HG03521 (cell line): ENCODE data around the gene CACNA1C.

Experiments
- ATAC-seq: cut with Tn5 transposase; IDR thresholded peaks from one replicate; pipeline ENCODE4 v1.9.1; 2021; ENCODE audit warnings: mild to moderate bottlenecking, moderate library complexity; ENCODE audit not compliant: unreplicated experiment

CACNA1C gene

DNA sequence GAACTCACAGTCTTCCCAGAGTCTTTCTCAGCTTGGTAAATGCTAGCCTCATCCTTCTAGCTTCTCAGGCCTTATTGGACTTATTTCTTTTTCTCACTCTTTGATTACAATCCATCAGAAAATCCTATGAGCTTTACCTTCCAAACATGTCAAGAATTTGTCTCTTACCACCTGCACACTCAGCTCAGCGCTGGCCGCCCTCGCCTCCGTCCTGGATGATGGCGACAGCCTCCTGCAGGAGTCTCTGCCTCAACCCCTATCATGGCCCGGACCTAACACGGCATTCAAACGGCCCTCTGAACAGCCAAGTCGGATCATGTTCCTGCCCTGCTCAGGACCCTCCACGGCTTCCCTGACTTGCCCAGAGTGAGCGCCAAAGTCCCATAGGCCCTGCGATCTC, 408.9 kb downstream of the CACNA1C start:
- ATAC-seq: no peak

DNA sequence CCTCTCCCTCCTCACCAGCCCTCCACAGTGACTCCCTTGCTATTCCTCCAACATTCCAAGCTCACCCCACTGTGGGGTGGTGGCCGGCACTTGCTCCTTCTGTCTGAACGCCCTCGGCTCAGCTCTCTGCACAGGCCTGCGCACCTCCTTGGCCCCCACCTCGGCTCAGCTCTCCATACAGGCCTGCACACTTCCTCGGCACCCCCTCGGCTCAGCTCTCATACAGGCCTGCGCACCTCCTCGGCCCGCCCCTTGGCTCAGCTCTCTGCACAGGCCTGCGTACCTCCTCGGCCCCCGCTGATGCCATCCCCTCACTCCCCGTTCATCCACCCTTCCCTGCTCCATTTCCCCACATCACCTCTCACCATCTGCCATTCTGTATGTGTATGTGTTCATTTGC, 409.3 kb downstream of the CACNA1C start:
- no peak for ATAC-seq

DNA sequence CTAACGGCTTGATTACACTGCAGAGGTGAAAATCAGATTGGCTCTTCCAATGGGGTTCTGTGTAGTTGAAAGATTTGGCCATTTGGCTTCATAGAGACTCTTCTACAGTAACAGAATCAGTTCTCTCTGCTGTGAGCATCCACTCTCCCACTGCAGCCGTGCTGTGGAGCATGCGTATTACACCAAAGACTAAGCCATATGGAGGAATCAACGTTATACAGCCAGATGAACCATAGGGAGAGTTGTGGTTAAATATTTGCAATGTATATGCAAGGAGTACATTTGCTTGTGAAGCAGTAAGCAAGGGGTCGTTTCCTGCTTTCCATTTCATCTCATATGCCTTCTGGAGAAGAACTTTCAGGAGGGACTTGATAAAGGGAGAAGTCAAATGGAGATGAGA, 410.9 kb downstream of the CACNA1C start:
- no peak for ATAC-seq

DNA sequence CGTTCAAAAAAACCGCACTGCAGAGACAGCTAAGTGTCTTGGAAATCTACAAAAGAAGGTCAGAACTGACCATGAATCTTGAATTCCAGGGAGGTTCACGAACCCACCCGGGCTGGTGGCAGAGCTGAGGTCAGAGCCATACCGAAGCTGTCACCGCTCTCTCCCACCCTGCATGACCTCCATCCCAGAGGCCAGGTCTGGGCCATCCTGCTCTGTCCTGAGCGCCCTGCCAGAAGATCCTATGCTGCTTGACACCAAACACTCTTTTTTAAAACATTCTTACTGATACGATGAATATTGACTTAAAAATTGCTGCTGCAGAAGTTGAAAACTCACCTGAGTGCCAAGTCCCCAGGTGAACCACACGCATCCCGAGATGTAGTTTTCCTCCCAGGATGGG, 412.9 kb downstream of the CACNA1C start:
- no peak for ATAC-seq

DNA sequence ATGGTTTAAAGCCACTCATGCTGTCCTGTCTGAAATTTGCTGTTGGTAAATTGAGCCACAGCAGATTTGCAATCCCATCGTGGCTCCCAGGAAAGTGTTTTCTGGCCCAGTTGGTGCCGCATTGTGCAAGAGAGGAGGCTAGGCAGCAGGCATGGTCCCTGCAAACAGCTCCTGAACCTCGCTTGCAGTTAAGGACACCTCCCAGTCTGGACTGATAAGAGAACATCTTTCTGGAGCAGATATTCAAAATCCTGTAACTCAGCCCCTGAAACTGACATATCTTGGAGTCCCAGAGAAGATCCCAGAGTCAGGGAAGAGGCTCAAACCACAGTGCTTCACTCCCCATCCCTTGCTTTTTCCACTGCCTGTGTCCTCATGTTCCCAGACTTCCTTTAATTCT, 413.4 kb downstream of the CACNA1C start:
- ATAC-seq: no peak

DNA sequence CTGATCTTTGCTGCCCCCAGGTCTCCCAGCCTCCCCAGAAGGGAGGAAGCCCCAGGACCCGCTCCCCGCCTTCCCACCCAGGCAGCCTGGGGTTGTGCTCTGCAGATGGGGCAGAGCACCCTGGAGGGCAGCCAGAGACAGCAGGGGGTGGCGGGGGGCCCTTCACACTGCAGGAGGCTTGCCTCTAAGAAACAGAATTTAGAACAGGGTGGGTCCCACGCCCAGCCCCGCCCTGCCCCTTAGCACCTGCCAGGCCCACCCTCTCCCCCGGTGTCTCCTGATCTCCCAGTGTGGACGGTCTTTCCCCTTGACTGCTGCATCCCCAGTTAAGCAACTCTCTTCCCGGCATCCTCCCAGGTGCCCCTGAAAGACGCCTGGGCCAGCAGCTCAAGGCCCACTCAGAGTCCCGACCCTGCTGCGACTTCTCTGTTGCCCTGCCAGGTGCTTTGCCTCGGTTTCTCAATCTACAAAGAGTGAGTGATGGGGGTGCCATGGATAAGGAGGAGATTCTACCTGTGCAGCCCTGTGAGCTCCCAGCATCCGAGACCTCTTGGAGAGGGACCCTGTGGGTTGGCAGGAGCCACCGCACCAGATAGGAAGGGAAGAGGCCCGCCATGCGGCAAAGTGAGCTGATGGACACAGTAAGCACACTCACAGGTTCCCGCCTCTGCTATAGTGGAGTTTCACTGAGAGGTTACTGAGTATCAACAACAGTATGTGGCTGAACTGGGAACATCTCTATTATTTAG, 414.8 kb downstream of the CACNA1C start:
- no peak for ATAC-seq

DNA sequence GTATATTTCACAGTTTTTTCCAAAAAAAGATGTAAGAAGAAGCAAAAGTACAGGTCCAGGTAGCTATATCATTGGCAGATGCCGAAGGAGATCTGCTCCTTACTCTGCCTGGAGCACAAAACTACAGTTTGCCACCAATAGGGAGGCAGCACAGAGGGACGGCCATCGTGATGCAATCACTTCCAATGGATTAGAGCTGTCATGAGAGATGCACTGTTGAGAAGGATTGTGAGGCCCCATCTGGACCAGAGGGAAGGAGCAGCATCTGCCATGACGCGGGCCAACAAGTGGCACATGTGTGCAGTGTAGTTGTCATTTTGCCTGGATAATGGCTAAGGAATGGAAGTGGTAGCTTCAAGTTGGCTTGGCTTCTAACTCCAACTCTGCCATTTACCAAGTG, 423.2 kb downstream of the CACNA1C start:
- no peak for ATAC-seq

DNA sequence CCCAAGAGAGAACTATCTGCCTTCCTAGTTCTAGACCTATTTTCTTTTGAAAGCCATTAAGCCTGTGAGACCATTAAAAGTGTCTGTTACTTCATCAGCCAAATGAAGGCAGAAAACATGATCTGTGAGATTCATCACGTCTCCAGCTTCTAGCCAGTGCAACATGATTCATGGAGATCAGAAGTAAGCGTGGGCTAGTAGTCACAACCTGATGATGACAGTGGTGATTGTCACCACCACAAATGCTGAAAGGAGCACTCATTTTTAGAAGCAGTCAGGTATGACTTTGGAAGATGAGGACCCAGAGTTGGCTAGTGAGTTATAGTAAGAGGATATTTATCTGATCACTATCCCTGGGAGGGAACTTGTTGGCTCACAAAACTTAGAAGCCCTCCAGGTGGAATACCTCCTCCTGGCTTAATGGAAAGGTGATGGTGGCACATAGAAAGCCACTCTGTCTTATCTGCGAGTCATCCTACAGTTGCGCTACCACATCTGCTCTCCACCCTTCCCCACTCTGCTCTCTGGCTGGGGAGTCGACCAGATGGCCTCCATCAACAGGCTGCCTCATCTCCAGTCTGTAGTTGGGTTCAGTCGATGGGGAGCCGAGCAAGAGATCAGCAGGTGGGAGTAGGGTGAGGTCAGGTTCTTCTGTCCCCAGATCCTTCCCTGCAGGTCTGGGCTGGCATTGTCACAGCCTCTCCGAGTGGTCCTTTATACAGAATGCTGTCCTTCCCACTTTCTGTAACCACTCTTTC, 424.4 kb downstream of the CACNA1C start:
- no peak for ATAC-seq

DNA sequence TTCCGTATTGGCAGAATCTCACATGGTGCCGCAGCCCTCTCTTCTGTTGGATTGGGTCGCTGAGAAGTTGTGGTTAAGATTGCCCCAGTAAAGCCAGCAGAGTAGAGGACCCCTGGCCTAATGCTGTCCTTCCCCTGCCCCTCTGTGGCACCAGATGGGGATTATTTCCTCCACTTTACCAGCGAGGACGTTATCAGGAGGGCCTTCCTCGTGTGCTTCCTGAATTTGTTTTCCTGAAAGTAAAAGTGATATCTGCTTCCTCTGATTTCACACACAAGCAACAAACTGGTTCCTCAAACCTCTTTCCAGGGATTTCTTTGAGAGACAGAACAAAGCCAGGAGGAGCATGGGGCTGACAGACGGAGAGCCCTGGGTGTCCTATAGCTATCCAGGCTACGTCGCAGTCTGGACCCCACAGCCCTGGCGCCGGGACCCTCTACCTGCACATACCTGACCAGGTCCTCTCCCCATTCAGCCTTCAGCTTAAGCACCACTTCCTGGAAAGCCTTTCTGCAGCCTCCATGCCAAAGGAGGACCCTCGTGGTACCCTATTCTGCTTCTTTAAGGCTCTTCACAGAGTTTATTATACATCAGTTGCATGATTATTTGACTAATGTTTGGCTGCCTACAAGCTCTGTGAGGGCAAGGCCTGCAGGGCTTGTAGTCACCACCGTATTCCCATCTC, 427.2 kb downstream of the CACNA1C start:
- no peak for ATAC-seq

DNA sequence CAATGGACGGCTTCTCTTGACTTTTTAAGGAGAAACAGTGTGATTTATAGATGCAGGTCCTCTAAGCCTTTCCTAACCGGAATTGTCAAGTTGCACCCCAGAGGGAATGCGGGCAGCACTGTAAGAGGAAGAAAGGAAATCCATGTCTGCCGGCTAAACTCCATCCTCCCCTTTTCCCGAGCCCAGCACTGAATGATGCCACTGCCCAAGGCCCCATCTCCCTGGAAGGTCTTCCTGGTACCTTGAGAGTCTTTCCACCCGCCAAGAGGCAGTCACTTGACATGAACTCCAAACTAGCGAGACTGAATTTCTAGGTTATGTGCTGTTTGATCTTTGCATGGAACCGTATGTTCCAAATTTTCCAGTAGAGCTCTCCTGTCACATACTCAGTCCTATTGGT, 428.6 kb downstream of the CACNA1C start:
- ATAC-seq: no peak

DNA sequence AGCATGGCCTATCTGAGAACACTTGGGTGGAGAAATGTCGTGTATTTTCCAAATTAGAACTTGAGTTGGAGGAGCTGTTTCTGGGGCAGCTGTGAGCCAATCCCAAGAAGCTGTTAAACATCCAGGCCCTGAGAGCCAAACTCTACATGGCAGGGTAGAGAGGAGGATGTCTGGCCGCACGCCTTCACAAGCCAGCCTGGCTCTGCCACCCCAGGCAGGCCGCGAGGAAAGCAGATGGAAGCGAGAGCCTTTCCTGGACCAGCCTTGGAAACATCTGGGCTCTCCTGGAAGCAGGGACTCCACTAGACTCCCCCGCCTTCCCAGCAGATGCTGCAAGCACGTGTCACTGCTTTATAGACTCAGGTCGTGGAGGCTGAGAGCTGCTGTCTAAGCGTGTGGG, 429.2 kb downstream of the CACNA1C start:
- no peak for ATAC-seq

DNA sequence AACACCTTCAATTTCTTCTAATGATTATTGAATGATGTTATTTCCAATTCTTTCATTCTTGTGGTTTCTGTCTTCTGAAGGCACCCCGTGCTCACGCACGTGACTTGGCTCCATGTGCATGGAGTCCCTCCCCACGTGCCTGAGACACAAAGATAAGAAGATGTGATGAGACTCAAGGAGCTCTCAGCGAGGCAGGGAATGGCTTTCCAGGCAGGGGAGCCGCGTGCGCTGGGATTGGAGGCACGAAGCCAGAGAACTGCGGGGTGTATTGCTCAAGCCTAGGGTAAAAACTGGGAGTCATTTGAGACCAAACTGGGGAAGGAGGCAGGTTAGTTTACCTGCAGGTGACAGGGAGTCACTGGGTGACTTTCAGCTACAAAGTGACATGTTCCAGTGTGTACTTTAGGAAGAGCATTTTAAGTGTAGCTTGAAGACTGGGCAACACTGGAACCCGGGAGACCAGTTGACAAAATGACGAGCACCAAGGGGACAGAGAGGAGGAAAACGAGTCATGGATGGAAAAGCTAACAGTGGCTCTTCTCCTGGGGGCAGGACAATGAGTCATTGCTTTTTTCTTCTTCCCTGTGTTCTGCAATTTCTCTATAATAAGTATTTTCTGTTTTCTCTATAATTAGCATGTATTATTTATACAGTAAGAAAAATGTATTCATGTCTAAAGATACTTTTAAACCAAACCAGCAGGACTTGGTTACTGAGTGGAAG, 430.3 kb downstream of the CACNA1C start:
- no peak for ATAC-seq

DNA sequence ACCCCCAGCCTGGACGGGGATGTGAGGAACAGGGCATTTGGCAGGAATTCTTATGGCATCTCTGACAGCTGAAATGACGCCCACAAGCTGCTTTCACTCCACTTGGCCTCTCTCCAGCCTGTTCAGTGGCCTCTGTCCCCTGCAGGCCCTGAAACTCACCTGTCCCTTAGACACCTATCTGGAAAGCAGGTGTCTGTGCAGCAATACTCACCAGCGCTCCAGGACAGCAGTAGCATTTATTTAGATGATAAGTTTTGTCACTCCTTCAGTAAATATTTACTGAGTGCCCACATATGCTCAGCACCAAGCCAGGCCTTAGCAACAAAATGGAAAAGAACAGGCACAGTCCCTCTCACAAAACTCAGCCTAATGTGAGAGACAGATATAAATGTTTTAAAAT, 430.9 kb downstream of the CACNA1C start:
- no peak for ATAC-seq

DNA sequence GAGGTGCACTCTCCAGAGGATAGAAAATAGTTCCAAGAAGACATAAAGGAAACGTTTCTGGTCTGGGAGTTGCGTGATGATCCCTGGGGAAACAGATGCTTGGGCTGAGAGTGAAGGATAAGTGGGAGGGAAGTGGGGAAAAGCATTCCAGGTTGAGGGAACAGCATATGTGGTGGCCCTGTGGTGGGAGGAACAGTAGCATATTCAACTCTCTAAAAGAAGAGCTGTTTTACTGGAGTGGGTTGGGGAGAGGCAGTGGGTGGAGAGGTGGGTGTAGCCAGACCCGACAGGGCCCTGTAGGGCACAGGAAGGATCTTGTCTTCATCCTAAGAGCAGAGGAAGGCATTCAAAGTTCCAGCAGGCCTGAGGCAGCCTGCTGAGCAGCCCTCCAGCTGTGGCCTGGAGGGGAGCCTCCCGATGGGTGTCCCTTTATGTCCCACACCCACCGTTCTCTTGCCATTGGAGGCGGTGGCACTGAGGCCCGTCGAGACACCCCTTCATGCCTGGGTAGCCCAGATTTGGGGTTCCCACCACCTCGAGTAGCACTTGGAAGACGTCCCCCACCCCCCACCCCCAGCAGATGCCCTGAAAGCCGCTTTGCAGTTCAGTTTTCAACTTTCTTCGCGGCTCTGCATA, 431.5 kb downstream of the CACNA1C start:
- ATAC-seq: no peak

DNA sequence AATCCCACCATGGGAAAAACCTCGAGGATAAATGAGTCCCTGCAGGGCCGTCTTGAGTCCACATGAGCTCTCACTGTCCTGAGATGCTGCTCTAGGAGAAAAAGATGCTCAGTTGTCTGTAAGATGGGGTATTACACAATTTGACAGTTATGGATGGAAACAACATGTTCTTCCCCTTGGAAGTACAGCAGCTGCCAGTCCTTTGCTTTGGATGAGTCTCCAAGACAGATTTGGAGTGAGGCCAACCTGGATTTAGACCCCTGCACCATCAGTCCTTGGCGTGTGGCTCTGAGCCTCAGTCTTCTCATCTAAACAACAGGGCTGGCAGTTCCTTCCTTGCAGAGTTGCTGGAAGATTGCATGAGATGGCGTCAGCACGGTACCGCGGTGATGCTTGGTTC, 432.9 kb downstream of the CACNA1C start:
- no peak for ATAC-seq

DNA sequence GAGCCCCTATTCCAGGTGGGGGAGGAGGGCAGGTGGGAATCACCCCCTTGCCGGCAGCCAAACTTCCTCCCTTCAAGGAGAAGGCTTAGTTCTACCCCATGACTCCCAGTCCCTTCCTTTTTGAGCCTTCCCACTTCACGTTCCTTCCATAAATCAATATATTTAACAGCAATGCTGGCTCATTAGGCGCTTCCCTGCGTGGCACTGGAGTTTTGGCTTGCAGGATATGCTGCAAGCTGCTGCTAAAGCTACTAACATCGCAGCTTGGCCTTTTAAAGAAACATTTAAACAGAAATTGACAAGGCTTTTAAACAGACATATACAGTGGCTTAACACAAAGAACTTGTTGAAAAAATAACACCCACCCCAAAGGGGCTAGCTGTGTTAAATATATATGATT, 434.0 kb downstream of the CACNA1C start:
- no peak for ATAC-seq

DNA sequence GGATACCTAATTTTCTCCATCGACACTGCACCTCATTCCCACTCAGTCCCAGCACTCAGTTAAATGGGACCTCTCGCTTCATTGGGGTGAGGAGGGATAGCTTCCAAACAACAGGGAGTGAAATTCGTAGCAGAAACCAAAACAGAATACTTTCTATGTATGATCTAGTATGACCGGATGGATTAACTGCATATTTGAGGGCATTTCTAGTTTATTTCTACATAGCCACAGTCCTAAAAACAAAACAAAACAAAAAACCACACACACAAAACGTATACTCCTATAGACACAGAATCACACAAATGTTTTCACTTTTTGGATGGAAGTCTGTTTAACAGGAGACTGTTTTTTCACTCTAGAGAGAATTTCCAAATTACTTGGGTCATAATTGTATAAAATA, 434.5 kb downstream of the CACNA1C start:
- no peak for ATAC-seq

DNA sequence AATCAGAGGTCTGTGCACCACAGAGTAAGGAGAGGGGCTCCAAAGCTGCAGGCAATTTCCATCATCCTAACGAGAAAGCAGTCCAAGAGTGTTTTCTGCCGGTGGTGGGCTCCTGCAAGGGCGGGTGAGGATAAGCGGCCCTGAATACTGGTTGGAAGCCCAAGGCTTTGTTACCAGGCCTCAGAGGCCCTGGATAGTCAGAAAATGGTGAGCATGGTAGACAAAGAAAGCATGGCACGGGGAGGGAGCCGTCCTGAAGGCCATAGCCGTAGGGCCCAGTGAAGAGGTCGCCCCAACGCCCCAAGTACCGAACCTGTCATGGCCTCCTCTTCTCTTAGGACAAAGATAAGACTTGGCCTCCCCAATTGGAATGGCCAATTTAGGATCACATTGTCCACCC, 435.3 kb downstream of the CACNA1C start:
- ATAC-seq: no peak

DNA sequence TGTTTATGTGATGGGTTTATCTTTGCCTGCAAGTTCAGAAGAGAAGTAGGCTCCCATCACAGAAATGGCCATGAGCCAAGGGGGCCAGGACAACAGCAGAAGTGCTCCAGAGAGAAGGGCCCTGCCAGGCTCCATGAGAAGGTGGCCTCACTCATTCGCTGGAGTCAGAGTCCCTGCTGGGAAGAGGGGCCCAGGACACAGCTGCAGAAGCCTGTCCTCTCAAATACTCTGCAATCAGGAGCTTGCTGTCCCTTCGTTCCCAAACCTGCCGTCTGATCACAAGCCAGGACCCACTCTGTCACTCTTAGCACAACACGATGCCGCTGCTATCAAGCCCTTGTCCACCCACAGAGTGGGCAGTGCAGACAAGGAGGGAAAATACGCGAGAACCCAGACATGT, 435.8 kb downstream of the CACNA1C start:
- ATAC-seq: no peak

DNA sequence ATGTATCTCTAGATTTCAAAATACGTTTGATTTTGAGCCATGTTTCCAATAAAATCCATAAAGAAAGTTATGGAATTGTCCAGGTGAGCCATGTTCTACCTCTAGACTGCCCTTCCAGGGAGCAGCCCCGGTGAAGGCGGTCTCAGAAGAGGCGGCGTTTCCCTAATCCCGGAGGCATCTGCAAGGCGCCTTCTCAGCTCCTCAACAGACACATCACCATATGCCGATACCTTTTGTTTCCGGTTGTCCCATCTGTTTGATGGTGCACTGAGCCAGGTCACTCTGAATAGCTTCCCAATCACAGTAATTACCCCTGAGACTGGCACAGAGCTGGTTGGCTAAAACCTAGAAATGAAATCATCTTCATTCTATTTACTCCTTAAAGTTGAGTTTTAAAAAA, 436.5 kb downstream of the CACNA1C start:
- ATAC-seq: no peak

DNA sequence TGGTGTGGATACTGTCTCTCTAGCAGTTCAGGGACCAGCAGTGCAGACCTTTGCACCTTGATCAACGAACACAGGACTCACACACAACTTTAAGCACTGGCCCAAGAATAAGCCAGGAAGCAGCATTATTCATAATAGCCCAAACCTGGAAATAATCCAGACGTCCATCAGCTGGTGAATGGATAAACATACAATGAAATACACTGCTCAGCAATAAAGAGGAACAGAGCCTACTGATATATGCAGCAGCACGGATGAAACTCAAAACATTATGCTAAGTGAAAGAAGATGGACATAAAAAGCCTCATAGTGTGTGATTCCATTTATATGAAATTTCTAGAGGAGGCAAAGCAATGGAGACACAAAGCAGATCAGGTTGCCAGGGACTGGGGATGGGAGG, 438.0 kb downstream of the CACNA1C start:
- no peak for ATAC-seq
